Colon (tissue), 2 donors: Measurements from ENCODE around the gene POR.
"Not testable (repeated sequence)": the region's sequence is repeated elsewhere in the genome, so short reads cannot be mapped to it uniquely, and the experiment has no call there.

Source experiments
- FAIRE-seq: peaks from 2 replicates; lab custom pipeline; 2012; peaks lifted over from hg19 to GRCh38; lab: Jason Lieb, UNC
- donor health status: control.
- donor health status: control.

POR gene

DNA sequence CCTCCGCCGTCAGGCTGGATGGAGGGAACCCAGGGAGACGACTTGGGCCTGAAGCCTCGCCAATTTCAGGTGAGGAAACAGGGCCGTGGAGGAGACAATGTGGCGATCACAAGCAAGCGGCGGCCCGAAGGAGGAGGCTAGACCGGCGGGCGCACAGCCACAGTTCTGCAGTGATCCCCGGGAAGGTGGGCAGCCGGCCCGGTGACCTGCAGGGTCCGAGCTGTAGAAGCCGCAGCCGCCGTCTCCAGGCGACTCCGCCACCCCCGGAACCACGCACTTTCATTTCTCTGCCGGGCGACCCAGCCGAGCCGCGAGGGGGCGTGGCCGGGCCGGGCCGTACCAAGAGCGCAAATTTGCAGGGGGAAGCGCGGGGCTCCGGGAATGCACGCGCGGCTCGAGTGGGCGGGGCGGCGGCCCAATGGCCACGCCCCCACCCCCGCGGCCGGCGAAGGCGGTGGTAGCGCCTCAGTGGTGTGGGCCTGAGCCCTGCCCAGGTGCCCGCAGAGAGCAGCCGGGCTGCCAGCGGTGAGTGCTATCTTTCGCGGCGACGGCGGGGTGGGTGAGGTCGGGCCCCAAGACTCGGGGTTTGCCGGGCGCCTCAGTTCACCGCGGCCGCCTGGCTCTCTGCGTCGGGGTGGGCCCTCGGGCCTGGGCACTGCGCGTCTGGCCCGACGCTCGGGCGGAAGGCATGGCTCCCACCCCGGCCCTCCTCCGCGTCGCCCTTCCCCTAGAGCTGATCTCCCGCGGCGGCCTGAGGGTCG is at the start of gene POR:
Gene POR, plus strand, starts transcription at position 501 of the 761 bp plus-strand sequence. CDS start 38,847 bp downstream, outside the sequence.
- no peak for FAIRE-seq

DNA sequence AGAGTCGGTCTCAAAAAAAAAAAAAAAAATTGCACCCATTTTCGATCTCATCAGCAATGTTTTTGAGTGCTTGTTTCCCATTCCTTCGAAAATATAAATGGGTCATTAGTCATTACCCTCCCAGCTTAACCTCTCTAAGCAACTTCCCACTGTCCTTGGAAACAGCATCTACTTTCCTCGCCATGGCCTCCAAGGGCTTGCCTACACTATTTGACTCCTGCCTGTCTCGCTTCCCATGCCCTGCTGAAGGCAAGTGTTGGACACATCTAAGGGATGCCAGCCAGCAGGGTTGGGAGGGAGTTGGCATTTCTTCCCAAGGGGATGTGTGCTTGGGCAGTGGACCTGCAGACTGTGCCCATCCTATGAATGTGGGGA is 48.9 kb upstream of the POR start:
- FAIRE-seq, result no peak

DNA sequence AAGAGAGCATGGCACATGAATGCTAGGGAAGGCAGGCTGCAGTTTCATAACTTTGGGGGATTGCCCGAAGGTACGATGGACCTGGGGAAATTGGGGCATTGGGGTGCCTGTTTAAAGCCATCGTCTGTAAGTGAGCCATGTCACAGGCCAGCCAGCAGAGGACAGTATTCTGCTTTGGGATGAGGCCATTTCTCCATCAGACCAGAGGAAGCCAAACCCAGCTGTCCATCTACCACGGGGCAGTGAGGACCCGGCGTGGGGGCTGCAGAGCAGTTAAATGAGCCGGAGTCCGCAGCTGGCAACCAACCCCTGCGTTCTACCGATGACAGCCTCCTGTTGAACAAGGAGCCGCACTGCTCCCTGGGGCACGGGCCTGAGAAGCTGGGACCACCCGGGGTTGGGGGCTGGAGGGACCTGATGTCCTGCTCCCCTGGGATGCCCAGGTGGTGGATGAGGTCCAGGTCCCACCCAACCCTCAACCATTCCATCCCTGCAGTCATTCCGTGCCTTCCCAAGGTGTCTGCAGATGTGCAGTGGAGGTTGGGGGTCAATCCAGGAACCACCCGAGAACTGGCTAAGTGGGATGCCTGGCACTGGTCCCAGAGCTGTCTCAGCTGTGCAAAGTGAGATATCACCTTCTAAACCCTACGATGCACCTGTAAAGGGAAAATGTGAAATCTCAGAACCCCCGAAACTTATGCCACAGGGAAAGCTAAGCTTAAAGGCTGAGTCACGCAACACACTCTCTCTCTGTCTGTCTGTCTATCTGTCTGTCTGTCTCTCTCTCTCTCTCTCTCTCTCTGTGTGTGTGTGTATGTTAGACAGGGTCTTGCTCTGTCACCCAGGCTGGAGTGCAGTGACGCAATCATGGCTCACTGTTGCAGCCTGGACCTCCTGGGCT is 48.2 kb upstream of the POR start:
- no peak for FAIRE-seq

DNA sequence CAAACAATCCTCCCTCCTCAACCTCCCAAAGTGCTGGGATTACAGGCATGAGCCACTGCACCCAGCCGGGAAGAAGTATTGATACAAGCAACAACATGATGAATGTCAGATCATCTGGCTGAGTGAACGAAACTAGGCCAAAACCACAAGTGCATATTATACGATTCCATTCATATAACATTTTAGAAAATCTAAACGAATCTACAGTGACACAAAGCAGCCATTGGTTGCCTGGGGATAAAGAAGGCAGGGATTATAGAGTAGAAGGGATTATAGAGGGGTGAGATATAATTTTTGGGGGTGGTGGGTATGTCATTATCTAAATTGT is 47.6 kb upstream of the POR start:
- no peak for FAIRE-seq

DNA sequence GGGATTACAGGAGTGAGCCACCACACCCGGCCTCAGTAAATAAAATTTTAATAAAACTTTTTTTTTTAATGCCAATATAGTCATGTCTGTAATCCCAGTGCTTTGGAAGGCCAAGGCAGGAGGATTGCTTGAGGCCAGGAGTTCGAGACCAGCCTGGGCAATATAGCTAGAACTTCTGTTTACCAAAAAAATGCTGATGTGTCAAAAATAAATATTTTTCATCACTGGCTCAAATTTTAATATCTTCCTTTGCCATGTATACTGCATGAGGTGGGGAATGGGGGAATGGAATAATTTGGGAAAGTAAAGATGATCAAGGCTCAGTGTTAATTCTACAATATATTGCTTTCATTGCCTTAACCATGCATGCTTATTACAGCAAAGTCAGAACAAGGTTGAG is 46.8 kb upstream of the POR start:
- no peak for FAIRE-seq

- FAIRE-seq, result no peak
These were observed 45.1 kb upstream of the POR start for GRCh38 chr7:75869776-75870379.

GRCh38 chr7:75870557-75871161 is 44.3 kb upstream of the POR start:
- FAIRE-seq, result no peak

GRCh38 chr7:75872073-75872782 is 42.7 kb upstream of the POR start:
- FAIRE-seq, result no peak

DNA sequence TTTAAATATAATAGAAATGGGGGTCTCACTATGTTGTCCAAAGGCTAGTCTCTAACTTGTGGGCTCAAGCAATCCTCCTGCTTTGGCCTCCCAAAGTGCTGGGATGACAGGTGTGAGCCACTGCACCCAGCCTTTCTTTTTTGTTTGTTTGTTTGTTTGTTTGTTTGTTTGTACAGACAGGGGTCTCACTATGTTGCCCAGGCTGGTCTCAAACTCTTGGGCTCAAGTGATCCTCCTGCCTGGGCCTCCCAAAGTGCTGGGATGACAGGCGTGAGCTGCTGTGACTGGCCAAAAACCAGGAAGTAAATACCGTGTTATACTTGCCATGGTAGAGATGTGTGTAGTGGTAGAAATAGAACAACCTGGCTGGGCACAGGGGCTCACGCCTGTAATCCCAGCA is 40.8 kb upstream of the POR start:
- not testable (repeated sequence) for FAIRE-seq

DNA sequence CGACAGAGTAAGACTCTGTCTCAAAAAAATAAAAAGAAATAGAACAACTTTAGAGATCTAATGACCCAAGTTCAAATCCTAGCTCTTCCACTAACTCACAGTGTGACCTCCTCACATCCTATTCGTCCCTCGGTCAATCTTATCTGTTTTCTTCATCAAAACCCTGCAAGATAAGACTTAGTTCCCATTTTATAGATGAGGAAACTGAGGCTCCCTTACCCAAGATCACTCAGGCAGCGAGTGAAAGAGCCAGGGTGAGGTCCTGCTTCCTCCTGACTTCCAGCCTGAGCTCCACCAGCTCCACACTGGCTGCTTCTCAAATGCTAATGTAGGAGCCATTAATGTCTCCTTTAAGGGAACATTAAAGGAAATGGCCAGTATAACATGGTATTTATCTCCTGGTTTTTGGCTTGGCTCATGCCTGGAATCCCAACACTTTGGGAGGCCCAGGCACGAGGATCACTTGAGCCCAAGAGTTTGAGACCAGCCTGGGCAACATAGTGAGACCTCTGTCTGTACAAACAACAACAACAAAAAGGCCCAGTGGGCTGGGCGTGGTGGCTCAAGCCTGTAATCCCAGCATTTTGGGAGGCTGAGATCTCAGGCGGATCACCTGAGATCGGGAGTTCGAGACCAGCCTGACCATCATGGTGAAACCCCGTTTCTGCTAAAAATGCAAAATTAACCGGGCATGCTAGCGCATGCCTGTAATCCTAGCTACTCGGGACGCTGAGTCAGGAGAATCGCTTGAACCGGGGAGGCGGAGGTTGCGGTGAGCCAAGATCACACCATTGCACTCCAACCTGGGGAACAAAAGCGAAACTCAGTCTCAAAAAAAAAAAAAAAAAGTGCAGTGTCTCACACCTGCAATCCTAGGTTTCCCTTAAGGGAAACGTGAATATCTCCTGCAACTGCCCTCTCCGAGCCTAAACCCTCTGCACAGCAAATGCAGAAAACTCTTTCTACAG is 39.6 kb upstream of the POR start:
- no peak for FAIRE-seq

DNA sequence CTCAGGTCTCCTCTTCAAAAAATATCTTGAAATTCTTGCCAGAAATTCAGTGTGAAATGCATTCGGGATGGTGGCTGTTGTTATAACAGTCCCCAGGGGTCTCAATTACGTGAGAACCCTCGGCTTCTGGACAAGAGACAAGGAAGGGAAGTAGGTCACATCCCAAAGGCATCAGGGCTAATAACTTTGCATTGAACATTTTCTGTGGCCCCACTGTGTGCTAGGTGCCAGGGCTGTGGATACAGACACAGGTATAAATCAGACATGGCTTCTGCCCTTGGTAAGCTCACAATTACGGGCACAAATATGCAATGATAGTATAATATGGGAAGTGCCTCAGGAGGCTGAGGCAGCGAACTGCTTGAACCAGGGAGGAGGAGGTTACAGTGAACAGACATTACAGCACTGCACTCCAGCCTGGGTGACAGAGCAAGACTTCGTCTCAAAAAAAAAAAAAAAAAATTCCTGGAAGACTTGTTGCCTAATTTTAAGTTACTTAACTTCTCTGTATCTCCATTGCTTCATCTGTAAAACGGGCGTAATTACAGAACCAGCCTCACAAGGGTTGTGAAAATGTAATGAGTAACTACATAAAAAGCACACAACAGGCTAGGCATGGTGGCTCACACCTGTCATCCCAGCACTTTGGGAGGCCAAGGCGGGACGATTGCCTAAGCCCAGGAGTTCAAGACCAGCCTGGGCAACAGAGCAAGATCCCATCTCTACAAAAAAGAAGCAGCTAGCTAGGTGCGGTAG is 38.7 kb upstream of the POR start:
- FAIRE-seq, result no peak

GRCh38 chr7:75878312-75878768 is 36.6 kb upstream of the POR start:
- no peak for FAIRE-seq

- FAIRE-seq, result no peak
These were observed 36.0 kb upstream of the POR start, which contains the start of gene RHBDD2 for GRCh38 chr7:75878769-75879611. Gene RHBDD2, plus strand, starts transcription at chr7:75879034. Its CDS starts 49 bp downstream, at chr7:75879083.

DNA sequence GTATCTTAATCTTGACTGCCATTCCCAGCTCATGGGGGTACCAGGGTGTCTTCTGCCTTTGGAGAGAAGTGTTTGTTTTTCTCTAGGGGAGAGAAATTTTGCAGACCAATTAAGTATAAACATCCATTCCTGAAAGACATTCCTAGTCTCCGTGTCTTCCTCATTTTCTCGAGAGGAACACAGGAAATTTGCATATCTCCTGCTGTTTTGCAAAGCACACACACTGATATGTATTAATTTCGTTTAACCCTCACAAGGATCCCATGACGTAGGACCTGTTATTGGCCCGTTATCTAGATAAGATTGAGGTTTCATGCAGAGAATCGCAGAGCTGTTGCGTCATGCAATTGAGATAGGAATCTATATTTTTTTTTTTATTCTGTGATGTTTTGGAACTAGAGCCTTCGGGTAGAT is 35.2 kb upstream of the POR start:
- no peak for FAIRE-seq

DNA sequence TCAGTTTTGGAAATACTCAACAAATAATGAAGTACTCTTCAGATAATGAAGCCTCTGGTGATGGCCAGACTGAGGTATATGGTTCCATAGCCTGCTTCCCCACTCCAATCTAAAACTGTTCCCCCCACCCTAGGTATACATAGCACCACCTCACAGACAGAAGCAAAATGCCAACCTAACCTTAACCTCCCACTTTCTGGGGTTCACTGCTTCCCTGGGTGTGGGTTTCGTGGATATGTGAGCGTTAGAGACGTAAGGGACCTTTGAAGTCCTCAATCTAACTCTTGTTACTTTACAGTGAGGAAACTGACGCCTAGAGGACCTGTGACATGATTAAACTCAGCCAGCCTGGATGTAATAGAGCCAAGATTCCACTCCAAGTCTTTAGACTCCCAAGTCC is 34.7 kb upstream of the POR start:
- no peak for FAIRE-seq

DNA sequence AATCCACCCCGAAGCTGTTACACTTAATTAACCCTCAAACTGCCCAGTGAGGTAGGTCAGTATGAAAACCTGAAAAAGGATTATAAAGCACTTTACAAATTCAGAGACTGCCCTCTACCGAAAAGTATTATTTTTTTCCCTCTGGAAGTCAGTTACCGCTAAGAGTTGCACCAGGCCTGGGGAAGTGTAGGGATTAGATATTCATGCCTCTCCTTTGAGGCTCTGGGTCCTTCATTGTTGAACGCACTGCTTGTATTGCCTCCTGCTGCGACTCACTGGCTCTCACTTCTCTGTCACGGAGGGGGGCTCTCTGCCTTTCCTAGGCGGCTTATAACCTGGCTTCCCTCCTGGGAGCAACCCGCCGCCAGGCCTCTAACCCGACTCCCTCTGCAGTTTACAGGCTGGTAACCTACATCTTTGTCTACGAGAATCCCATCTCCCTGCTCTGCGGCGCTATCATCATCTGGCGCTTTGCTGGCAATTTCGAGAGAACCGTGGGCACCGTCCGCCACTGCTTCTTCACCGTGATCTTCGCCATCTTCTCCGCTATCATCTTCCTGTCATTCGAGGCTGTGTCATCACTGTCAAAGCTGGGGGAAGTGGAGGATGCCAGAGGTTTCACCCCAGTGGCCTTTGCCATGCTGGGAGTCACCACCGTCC is 33.4 kb upstream of the POR start:
- FAIRE-seq, result no peak

GRCh38 chr7:75883265-75883824 is 31.6 kb upstream of the POR start:
- not testable (repeated sequence) for FAIRE-seq

- FAIRE-seq, result no peak
These were observed 30.5 kb upstream of the POR start for GRCh38 chr7:75884476-75884875.
